ENCODE results near the gene KLHDC10.
A peak's percentile ranks its signal among the peaks of the same experiment; 100 is the strongest.
"Not testable (repeated sequence)": the region's sequence is repeated elsewhere in the genome, so short reads cannot be mapped to it uniquely, and the experiment has no call there.

Gene KLHDC10

DNA sequence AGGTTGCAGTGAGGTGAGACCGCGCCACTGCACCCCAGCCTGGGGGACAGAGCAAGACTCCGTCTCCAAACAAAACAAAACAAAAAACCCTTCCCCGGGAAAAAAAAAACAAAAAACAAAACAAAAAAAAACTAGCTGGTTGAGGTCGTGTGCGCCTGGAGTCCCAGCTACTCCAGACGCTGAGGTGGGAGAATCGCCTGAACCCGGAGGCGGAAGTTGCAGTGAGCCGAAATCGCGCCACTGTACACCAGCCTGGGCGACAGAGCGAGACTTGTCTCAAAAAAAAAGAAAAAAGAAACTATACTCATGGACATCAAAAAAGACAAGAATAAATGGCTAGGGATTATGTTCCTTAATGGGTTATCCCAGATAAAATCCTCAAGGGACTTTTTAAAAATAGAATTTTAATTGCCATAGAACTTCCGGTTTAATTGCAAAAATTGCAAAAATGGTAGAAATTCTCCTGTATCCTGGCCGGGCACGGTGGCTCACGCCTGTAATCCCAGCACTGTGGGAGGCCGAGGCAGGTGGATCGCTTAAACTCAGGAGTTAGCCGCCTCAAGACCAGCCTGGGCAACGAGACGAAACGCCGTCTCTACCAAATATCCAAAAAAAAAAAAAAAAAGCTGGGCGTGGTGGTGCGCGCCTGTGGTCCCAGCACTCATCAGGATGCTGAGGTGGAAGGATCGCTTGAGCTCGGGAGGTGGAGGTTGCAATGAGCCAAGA lies 37.8 kb downstream of the KLHDC10 start:
- H3K36me3 ChIP-seq (ENCODE audit: control insufficient read depth in 4 of 4, insufficient read depth in 4 of 4, low read length in 3 of 4), result peaks cover 0 to 2% (median 0%) of the 10 kb centered on the region in 4 experiments
- no peaks in the 10 kb centered on the region for H3K9me3 ChIP-seq (ENCODE audit: control extremely low read depth in 1 of 5, control insufficient read depth in 4 of 5, insufficient read depth in 2 of 5, low read depth in 1 of 5, low read length in 4 of 5)
- ChIA-PET POLR2A (no interaction called here), CTCF (no interaction called here)
- H3K4me3 ChIP-seq (ENCODE audit: control insufficient read depth in 1 of 7, extremely low read depth in 1 of 7, insufficient read depth in 4 of 7, low read depth in 2 of 7, low read length in 6 of 7), result no peak overlapping the region
- H3K27ac ChIP-seq (ENCODE audit: insufficient read depth in 1 of 2, low read depth in 1 of 2, low read length in 2 of 2, poor library complexity in 1 of 2, severe bottlenecking in 2 of 2), result no peak overlapping the region
- H3K4me1 ChIP-seq (ENCODE audit: control extremely low read depth in 1 of 4, control insufficient read depth in 4 of 4, insufficient read depth in 4 of 4, low read length in 3 of 4), result no peaks in the 10 kb centered on the region
- H3K27me3 ChIP-seq (replicated peaks in 2 of 5; ENCODE audit: control insufficient read depth in 4 of 5, insufficient read depth in 5 of 5, low read length in 4 of 5), result no peaks in the 10 kb centered on the region
- no peak for DNase-seq
- 100% methylated on average over 16 of the region's 31 CpGs for WGBS (ENCODE audit: insufficient coverage)

- ChIA-PET POLR2A (no interaction called here), CTCF (no interaction called here)
These were observed 38.5 kb downstream of the KLHDC10 start for GRCh38 chr7:130108809-130109208.

DNA sequence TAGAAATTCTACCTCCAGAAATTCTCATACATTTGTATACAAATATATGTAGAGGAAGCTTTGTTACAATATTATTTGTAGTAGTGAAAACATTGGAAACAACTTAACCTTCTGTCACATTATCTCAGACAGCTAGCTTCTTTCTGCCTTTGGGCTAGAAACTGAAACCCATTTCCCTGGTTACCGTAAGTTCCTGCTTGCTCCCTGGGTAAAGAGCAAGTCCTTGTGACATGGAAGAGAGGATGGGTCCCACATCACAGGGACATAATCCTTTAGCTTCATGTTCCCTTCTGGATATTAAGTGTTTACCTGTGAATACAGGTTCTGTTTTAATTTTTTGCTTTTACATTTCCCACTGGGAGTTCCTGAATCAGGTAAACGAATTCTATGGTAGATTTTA lies 41.8 kb downstream of the KLHDC10 start:
- no peaks in the 10 kb centered on the region for H3K9me3 ChIP-seq (ENCODE audit: control extremely low read depth in 1 of 5, control insufficient read depth in 4 of 5, insufficient read depth in 2 of 5, low read depth in 1 of 5, low read length in 4 of 5)
- ChIA-PET POLR2A (no interaction called here), CTCF (interaction anchor here (1.0 to 1.4 kb wide), 2 partner anchors 14 to 25 kb away, joined by 3 to 4 read pairs; no protein-coding TSS in a partner anchor)
- no peak overlapping the region for H3K27ac ChIP-seq (ENCODE audit: insufficient read depth in 1 of 2, low read depth in 1 of 2, low read length in 2 of 2, poor library complexity in 1 of 2, severe bottlenecking in 2 of 2)
- H3K27me3 ChIP-seq (replicated peaks in 2 of 5; ENCODE audit: control insufficient read depth in 4 of 5, insufficient read depth in 5 of 5, low read length in 4 of 5), result no peaks in the 10 kb centered on the region
- H3K4me1 ChIP-seq (ENCODE audit: control extremely low read depth in 1 of 4, control insufficient read depth in 4 of 4, insufficient read depth in 4 of 4, low read length in 3 of 4), result peaks cover 0 to 8% (median 2%) of the 10 kb centered on the region in 4 experiments
- no peak for DNase-seq
- peaks cover 0 to 2% (median under 1%) of the 10 kb centered on the region in 4 experiments for H3K36me3 ChIP-seq (ENCODE audit: control insufficient read depth in 4 of 4, insufficient read depth in 4 of 4, low read length in 3 of 4)
- no peak overlapping the region for H3K4me3 ChIP-seq (ENCODE audit: control insufficient read depth in 1 of 7, extremely low read depth in 1 of 7, insufficient read depth in 4 of 7, low read depth in 2 of 7, low read length in 6 of 7)
- WGBS (ENCODE audit: insufficient coverage), result 70% methylated on average over 2 of the region's 2 CpGs

More at GRCh38 chr7:130108809-130109208, 38.5 kb downstream of the KLHDC10 start:
- no peak overlapping the region for H3K4me3 ChIP-seq (ENCODE audit: control insufficient read depth in 1 of 7, extremely low read depth in 1 of 7, insufficient read depth in 4 of 7, low read depth in 2 of 7, low read length in 6 of 7)
- H3K27me3 ChIP-seq (replicated peaks in 2 of 5; ENCODE audit: control insufficient read depth in 4 of 5, insufficient read depth in 5 of 5, low read length in 4 of 5), result no peaks in the 10 kb centered on the region
- no peaks in the 10 kb centered on the region for H3K9me3 ChIP-seq (ENCODE audit: control extremely low read depth in 1 of 5, control insufficient read depth in 4 of 5, insufficient read depth in 2 of 5, low read depth in 1 of 5, low read length in 4 of 5)
- H3K36me3 ChIP-seq (ENCODE audit: control insufficient read depth in 4 of 4, insufficient read depth in 4 of 4, low read length in 3 of 4), result peaks cover 0 to 2% (median 0%) of the 10 kb centered on the region in 4 experiments
- no peak for DNase-seq
- no peak overlapping the region for H3K27ac ChIP-seq (ENCODE audit: insufficient read depth in 1 of 2, low read depth in 1 of 2, low read length in 2 of 2, poor library complexity in 1 of 2, severe bottlenecking in 2 of 2)
- H3K4me1 ChIP-seq (ENCODE audit: control extremely low read depth in 1 of 4, control insufficient read depth in 4 of 4, insufficient read depth in 4 of 4, low read length in 3 of 4), result peaks cover 0 to 2% (median under 1%) of the 10 kb centered on the region in 4 experiments
- 98% methylated on average over 7 of the region's 10 CpGs for WGBS (ENCODE audit: insufficient coverage)

- H3K27ac ChIP-seq (ENCODE audit: insufficient read depth in 1 of 2, low read depth in 1 of 2, low read length in 2 of 2, poor library complexity in 1 of 2, severe bottlenecking in 2 of 2), result no peak overlapping the region
- ChIA-PET POLR2A (no interaction called here), CTCF (interaction anchor here (1.0 to 1.4 kb wide), 2 partner anchors 15 to 26 kb away, joined by 3 to 4 read pairs; no protein-coding TSS in a partner anchor)
- H3K4me3 ChIP-seq (ENCODE audit: control insufficient read depth in 1 of 7, extremely low read depth in 1 of 7, insufficient read depth in 4 of 7, low read depth in 2 of 7, low read length in 6 of 7), result no peak overlapping the region
- peaks cover 0 to 4% (median under 1%) of the 10 kb centered on the region in 4 experiments for H3K36me3 ChIP-seq (ENCODE audit: control insufficient read depth in 4 of 4, insufficient read depth in 4 of 4, low read length in 3 of 4)
- H3K4me1 ChIP-seq (ENCODE audit: control extremely low read depth in 1 of 4, control insufficient read depth in 4 of 4, insufficient read depth in 4 of 4, low read length in 3 of 4), result peaks cover 0 to 8% (median 2%) of the 10 kb centered on the region in 4 experiments
- no peaks in the 10 kb centered on the region for H3K27me3 ChIP-seq (replicated peaks in 2 of 5; ENCODE audit: control insufficient read depth in 4 of 5, insufficient read depth in 5 of 5, low read length in 4 of 5)
- no peaks in the 10 kb centered on the region for H3K9me3 ChIP-seq (ENCODE audit: control extremely low read depth in 1 of 5, control insufficient read depth in 4 of 5, insufficient read depth in 2 of 5, low read depth in 1 of 5, low read length in 4 of 5)
- no peak for DNase-seq
- WGBS (ENCODE audit: insufficient coverage), result 92% methylated on average over 2 of the region's 4 CpGs
These were observed 42.5 kb downstream of the KLHDC10 start for GRCh38 chr7:130112662-130113425.

- DNase-seq; H3K36me3 ChIP-seq (ENCODE audit: control insufficient read depth in 4 of 4, insufficient read depth in 4 of 4, low read length in 3 of 4); POLR2A ChIA-PET; H3K27ac ChIP-seq (ENCODE audit: insufficient read depth in 1 of 2, low read depth in 1 of 2, low read length in 2 of 2, poor library complexity in 1 of 2, severe bottlenecking in 2 of 2); H3K4me1 ChIP-seq (ENCODE audit: control extremely low read depth in 1 of 4, control insufficient read depth in 4 of 4, insufficient read depth in 4 of 4, low read length in 3 of 4); H3K27me3 ChIP-seq (replicated peaks in 2 of 5; ENCODE audit: control insufficient read depth in 4 of 5, insufficient read depth in 5 of 5, low read length in 4 of 5); H3K9me3 ChIP-seq (ENCODE audit: control extremely low read depth in 1 of 5, control insufficient read depth in 4 of 5, insufficient read depth in 2 of 5, low read depth in 1 of 5, low read length in 4 of 5); H3K4me3 ChIP-seq (ENCODE audit: control insufficient read depth in 1 of 7, extremely low read depth in 1 of 7, insufficient read depth in 4 of 7, low read depth in 2 of 7, low read length in 6 of 7); CTCF ChIA-PET: not testable (repeated sequence)
- WGBS (ENCODE audit: insufficient coverage), result 100% methylated on average over 4 of the region's 5 CpGs
These were observed 43.1 kb downstream of the KLHDC10 start for GRCh38 chr7:130113426-130113805.

GRCh38 chr7:130113887-130114286 lies 43.6 kb downstream of the KLHDC10 start:
- Histone ChIP-seq H3K36me3 (ENCODE audit: control insufficient read depth in 4 of 4, insufficient read depth in 4 of 4, low read length in 3 of 4) (peaks cover 0 to 13% (median 3%) of the 10 kb centered on the region in 4 experiments), H3K4me3 (ENCODE audit: control insufficient read depth in 1 of 7, extremely low read depth in 1 of 7, insufficient read depth in 4 of 7, low read depth in 2 of 7, low read length in 6 of 7) (no peak overlapping the region), H3K9me3 (ENCODE audit: control extremely low read depth in 1 of 5, control insufficient read depth in 4 of 5, insufficient read depth in 2 of 5, low read depth in 1 of 5, low read length in 4 of 5) (no peaks in the 10 kb centered on the region), H3K4me1 (ENCODE audit: control extremely low read depth in 1 of 4, control insufficient read depth in 4 of 4, insufficient read depth in 4 of 4, low read length in 3 of 4) (peaks cover 0 to 8% (median 2%) of the 10 kb centered on the region in 4 experiments), H3K27me3 (replicated peaks in 2 of 5; ENCODE audit: control insufficient read depth in 4 of 5, insufficient read depth in 5 of 5, low read length in 4 of 5) (no peaks in the 10 kb centered on the region), H3K27ac (ENCODE audit: insufficient read depth in 1 of 2, low read depth in 1 of 2, low read length in 2 of 2, poor library complexity in 1 of 2, severe bottlenecking in 2 of 2) (no peak overlapping the region)
- WGBS (ENCODE audit: insufficient coverage), result 100% methylated on average over 2 of the region's 4 CpGs
- CTCF ChIA-PET, result interaction anchor here (1.4 kb wide), 1 partner anchor 11 kb away, joined by 6 read pairs; no protein-coding TSS in a partner anchor
- DNase-seq, result no peak
- POLR2A ChIA-PET, result no interaction called here

DNA sequence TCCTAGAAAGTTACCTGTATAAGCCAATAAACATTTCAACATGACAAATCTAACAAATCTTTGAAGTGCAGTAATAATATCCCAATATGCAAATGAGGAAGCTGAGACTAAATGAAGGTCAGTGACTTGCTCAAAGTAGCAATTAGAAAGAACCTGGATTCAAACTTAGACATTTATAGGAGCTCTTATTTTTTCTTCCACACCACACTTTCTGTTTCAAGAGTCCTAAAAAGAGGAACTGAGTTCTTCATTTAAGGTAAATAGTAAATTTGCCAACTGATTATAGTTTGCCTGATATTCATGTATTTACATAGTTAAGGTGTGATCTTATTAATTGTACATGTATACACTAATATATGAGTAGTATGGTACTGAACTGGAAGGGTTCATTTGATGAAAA lies 44.0 kb downstream of the KLHDC10 start:
- Histone ChIP-seq H3K27me3 (replicated peaks in 2 of 5; ENCODE audit: control insufficient read depth in 4 of 5, insufficient read depth in 5 of 5, low read length in 4 of 5) (no peaks in the 10 kb centered on the region), H3K36me3 (ENCODE audit: control insufficient read depth in 4 of 4, insufficient read depth in 4 of 4, low read length in 3 of 4) (peaks cover 0 to 13% (median 3%) of the 10 kb centered on the region in 4 experiments), H3K4me1 (ENCODE audit: control extremely low read depth in 1 of 4, control insufficient read depth in 4 of 4, insufficient read depth in 4 of 4, low read length in 3 of 4) (peaks cover 0 to 8% (median 2%) of the 10 kb centered on the region in 4 experiments), H3K27ac (ENCODE audit: insufficient read depth in 1 of 2, low read depth in 1 of 2, low read length in 2 of 2, poor library complexity in 1 of 2, severe bottlenecking in 2 of 2) (no peak overlapping the region), H3K9me3 (ENCODE audit: control extremely low read depth in 1 of 5, control insufficient read depth in 4 of 5, insufficient read depth in 2 of 5, low read depth in 1 of 5, low read length in 4 of 5) (no peaks in the 10 kb centered on the region), H3K4me3 (ENCODE audit: control insufficient read depth in 1 of 7, extremely low read depth in 1 of 7, insufficient read depth in 4 of 7, low read depth in 2 of 7, low read length in 6 of 7) (no peak overlapping the region)
- DNase-seq, result peak in 2 of 3 donors; percentile 36 to 48
- POLR2A ChIA-PET, result no interaction called here
- CTCF ChIA-PET, result interaction anchor here (1.3 to 1.4 kb wide), 2 partner anchors 10 to 721 kb away, joined by 3 to 6 read pairs; no protein-coding TSS in a partner anchor

Measured in common myeloid progenitor, CD34-positive (primary cell).